Mesendoderm (in vitro differentiated cells): ENCODE measurements around the gene UBE4A.

Source experiments
- DNase-seq: peaks from one replicate; pipeline ENCODE4 v3.0.0; 2013
- H2AK5ac ChIP-seq: 2 replicates; pipeline ENCODE4 v1.6.1; 2013; ENCODE audit warnings: low read length, inconsistent platforms
- H2BK120ac ChIP-seq: 2 replicates; pipeline ENCODE4 v1.6.1; 2013; ENCODE audit warnings: low read depth, mild to moderate bottlenecking, low read length, moderate library complexity, mixed read lengths
- H2BK15ac ChIP-seq: replicated peaks from 2 replicates; pipeline ENCODE4 v1.6.1; 2013; ENCODE audit warnings: low read depth, mild to moderate bottlenecking, moderate library complexity
- H2BK5ac ChIP-seq: 2 replicates; pipeline ENCODE4 v1.6.1; 2013; ENCODE audit warnings: low read length, inconsistent platforms
- H3K18ac ChIP-seq: 2 replicates; pipeline ENCODE4 v1.6.1; 2013; ENCODE audit warnings: mild to moderate bottlenecking, low read length, mixed read lengths
- H3K23ac ChIP-seq: one replicate; pipeline ENCODE4 v1.6.1; 2013; ENCODE audit warnings: low read length
- H3K27ac ChIP-seq: 2 replicates; pipeline ENCODE4 v1.5.1; 2013; ENCODE audit warnings: low read depth, mild to moderate bottlenecking, inconsistent platforms, low read length, moderate library complexity
- H3K27me3 ChIP-seq: 2 replicates; pipeline ENCODE4 v1.6.1; 2013; ENCODE audit warnings: low read length, control low read depth, mild to moderate bottlenecking, inconsistent platforms; ENCODE audit not compliant: insufficient read depth, poor library complexity
- H3K36me3 ChIP-seq: 2 replicates; pipeline ENCODE4 v1.6.1; 2013; ENCODE audit warnings: low read length, inconsistent platforms; ENCODE audit not compliant: control insufficient read depth, insufficient read depth
- H3K4ac ChIP-seq: one replicate; pipeline ENCODE4 v1.6.1; 2013; ENCODE audit warnings: low read depth, mild to moderate bottlenecking, low read length, moderate library complexity
- H3K4me1 ChIP-seq: 2 replicates; pipeline ENCODE4 v1.6.1; 2013; ENCODE audit warnings: low read depth, low read length, inconsistent platforms; ENCODE audit not compliant: control insufficient read depth
- H3K4me2 ChIP-seq: 2 replicates; pipeline ENCODE4 v1.6.1; 2013; ENCODE audit warnings: low read length
- H3K4me3 ChIP-seq: 2 replicates; pipeline ENCODE4 v1.5.1; 2013; ENCODE audit warnings: mild to moderate bottlenecking, low read length
- H3K56ac ChIP-seq: one replicate; pipeline ENCODE4 v1.6.1; 2013; ENCODE audit warnings: low read length
- H3K79me1 ChIP-seq: 2 replicates; pipeline ENCODE4 v1.6.1; 2013; ENCODE audit warnings: low read length, inconsistent platforms
- H3K79me2 ChIP-seq: 2 replicates; pipeline ENCODE4 v1.6.1; 2013; ENCODE audit warnings: mild to moderate bottlenecking, low read length; ENCODE audit not compliant: control insufficient read depth, insufficient read depth
- H3K9ac ChIP-seq: 2 replicates; pipeline ENCODE4 v1.6.1; 2013; ENCODE audit warnings: low read length, inconsistent platforms
- H4K5ac ChIP-seq: one replicate; pipeline ENCODE4 v1.6.1; 2013; ENCODE audit warnings: low read length
- H4K8ac ChIP-seq: one replicate; pipeline ENCODE4 v1.6.1; 2013; ENCODE audit warnings: low read depth, mild to moderate bottlenecking, control low read depth, low read length, moderate library complexity
- WGBS: extraction: QIAGEN DNeasy Blood & Tissue Kit; methylation state at CpG from one replicate; pipeline ENCODE4 v1.1.7; 2013; ENCODE audit warnings: low lambda C conversion rate, missing lambda C conversion rate; ENCODE audit not compliant: insufficient coverage; ENCODE audit errors: extremely low coverage; 5-methylcytosine and 5-hydroxymethylcytosine counted together

Gene UBE4A

GRCh38 chr11:118343248-118343647 is 16.2 kb upstream of the UBE4A start:
- H3K36me3 ChIP-seq = no peaks in the 10 kb centered on the region
- H4K5ac ChIP-seq = no peak overlapping the region
- H2BK5ac ChIP-seq = no peak overlapping the region
- no peak overlapping the region for H3K27ac ChIP-seq
- no peak overlapping the region for H3K18ac ChIP-seq
- H3K4me2 ChIP-seq = no peak overlapping the region
- no peaks in the 10 kb centered on the region for H3K27me3 ChIP-seq
- DNase-seq = no peak
- H4K8ac ChIP-seq = no peak overlapping the region
- H2BK120ac ChIP-seq = no peak overlapping the region
- no CpG with 5 or more reads among the region's 9 CpGs for WGBS
- H3K4ac ChIP-seq = no peak overlapping the region
- H3K79me2 ChIP-seq = no peaks in the 10 kb centered on the region
- no peak overlapping the region for H2BK15ac ChIP-seq
- H3K4me1 ChIP-seq = no peaks in the 10 kb centered on the region
- H3K23ac ChIP-seq = no peak overlapping the region
- no peak overlapping the region for H3K56ac ChIP-seq
- H3K79me1 ChIP-seq = no peaks in the 10 kb centered on the region
- H3K9ac ChIP-seq = no peak overlapping the region
- H2AK5ac ChIP-seq = no peak overlapping the region
- H3K4me3 ChIP-seq = no peak overlapping the region

DNA sequence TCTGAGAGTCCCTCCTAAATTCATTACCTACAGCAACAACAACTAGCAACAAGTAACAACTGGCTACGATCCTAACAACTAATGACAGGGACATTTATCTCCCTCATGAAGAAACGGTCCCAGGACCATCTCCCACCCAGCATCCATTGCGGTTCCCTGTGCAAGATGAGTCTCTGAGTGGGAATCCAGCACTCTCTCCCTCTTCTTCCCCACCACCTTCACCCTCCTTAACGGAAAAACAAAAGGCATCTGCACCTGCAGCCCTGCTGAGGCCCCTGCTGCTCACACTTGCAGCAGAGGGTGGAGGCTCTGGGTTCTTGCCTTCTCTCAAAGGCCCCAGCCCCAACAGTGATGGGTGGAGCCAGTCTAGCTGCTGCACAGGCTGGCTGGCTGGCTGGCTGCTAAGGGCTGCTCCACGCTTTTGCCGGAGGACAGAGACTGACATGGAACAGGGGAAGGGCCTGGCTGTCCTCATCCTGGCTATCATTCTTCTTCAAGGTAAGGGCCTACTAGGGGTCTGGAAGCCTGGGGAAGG is 15.4 kb upstream of the UBE4A start, which contains the start of gene CD3G:
Gene CD3G (plus strand): TSS at position 364 of the 535 bp plus-strand sequence. CDS start 80 bp downstream, at position 444.
- no peaks in the 10 kb centered on the region for H3K79me1 ChIP-seq
- H2BK120ac ChIP-seq = no peak within 1 kb of the TSS
- no peak within 1 kb of the TSS for H3K27ac ChIP-seq
- H2BK15ac ChIP-seq = no peak within 1 kb of the TSS
- no peak within 1 kb of the TSS for H3K9ac ChIP-seq
- H3K4ac ChIP-seq = no peak within 1 kb of the TSS
- H3K18ac ChIP-seq = no peak within 1 kb of the TSS
- H2AK5ac ChIP-seq = no peak within 1 kb of the TSS
- no peak within 1 kb of the TSS for H3K23ac ChIP-seq
- H3K56ac ChIP-seq = no peak within 1 kb of the TSS
- WGBS = no CpG with 5 or more reads among the region's 6 CpGs
- no peak within 1 kb of the TSS for H4K8ac ChIP-seq
- H3K79me2 ChIP-seq = no peaks in the 10 kb centered on the region
- DNase-seq = no peak
- H2BK5ac ChIP-seq = no peak within 1 kb of the TSS
- no peak within 1 kb of the TSS for H3K4me2 ChIP-seq
- H3K27me3 ChIP-seq = no peaks in the 10 kb centered on the region
- H3K4me3 ChIP-seq = no peak within 1 kb of the TSS
- no peak within 1 kb of the TSS for H4K5ac ChIP-seq
- no peaks in the 10 kb centered on the region for H3K4me1 ChIP-seq
- no peaks in the 10 kb centered on the region for H3K36me3 ChIP-seq

GRCh38 chr11:118349475-118349874 is 9.9 kb upstream of the UBE4A start:
- no peak overlapping the region for H3K9ac ChIP-seq
- no peak overlapping the region for H3K4me3 ChIP-seq
- no peak overlapping the region for H3K4ac ChIP-seq
- no peak overlapping the region for H3K18ac ChIP-seq
- no peaks in the 10 kb centered on the region for H3K79me1 ChIP-seq
- H2BK5ac ChIP-seq = no peak overlapping the region
- H3K23ac ChIP-seq = no peak overlapping the region
- no peak overlapping the region for H2BK15ac ChIP-seq
- H3K4me1 ChIP-seq = no peaks in the 10 kb centered on the region
- H3K27ac ChIP-seq = no peak overlapping the region
- H3K27me3 ChIP-seq = no peaks in the 10 kb centered on the region
- H4K5ac ChIP-seq = no peak overlapping the region
- no CpG with 5 or more reads among the region's 6 CpGs for WGBS
- H2BK120ac ChIP-seq = no peak overlapping the region
- H3K56ac ChIP-seq = no peak overlapping the region
- no peak overlapping the region for H4K8ac ChIP-seq
- H3K79me2 ChIP-seq = no peaks in the 10 kb centered on the region
- no peak overlapping the region for H3K4me2 ChIP-seq
- no peak overlapping the region for H2AK5ac ChIP-seq
- no peak for DNase-seq
- no peaks in the 10 kb centered on the region for H3K36me3 ChIP-seq

- H3K79me1 ChIP-seq = no peaks in the 10 kb centered on the region
- no peak overlapping the region for H2BK15ac ChIP-seq
- H2AK5ac ChIP-seq = no peak overlapping the region
- H2BK120ac ChIP-seq = no peak overlapping the region
- H3K18ac ChIP-seq = no peak overlapping the region
- no peaks in the 10 kb centered on the region for H3K79me2 ChIP-seq
- H4K5ac ChIP-seq = no peak overlapping the region
- no peak overlapping the region for H3K56ac ChIP-seq
- H3K27me3 ChIP-seq = no peaks in the 10 kb centered on the region
- no peak overlapping the region for H3K27ac ChIP-seq
- H4K8ac ChIP-seq = no peak overlapping the region
- no peak overlapping the region for H3K9ac ChIP-seq
- H3K23ac ChIP-seq = no peak overlapping the region
- H3K4me3 ChIP-seq = no peak overlapping the region
- no peaks in the 10 kb centered on the region for H3K4me1 ChIP-seq
- H3K4me2 ChIP-seq = no peak overlapping the region
- no peaks in the 10 kb centered on the region for H3K36me3 ChIP-seq
- WGBS = no CpG with 5 or more reads among the region's 6 CpGs
- H3K4ac ChIP-seq = no peak overlapping the region
- no peak for DNase-seq
- H2BK5ac ChIP-seq = no peak overlapping the region
Measured at GRCh38 chr11:118353084-118353710, 6.2 kb upstream of the UBE4A start.

DNA sequence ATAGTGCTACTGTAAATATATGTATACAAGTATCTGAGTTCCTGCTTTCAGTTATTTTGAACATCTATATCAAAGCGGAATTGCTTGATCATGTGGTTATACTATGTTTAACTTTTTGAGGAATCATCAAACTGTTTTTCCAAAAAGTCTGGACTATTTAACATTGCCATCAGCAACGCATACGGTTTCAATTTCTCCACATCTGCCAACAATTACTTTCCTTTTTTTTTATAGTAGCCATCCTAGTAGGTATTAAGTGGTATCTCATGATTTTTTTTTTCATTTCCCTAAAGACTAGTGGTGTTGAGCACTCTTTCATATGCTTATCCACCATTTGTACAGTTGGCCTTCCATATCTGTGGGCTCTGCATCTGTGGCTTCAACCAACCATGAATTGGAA is 1.3 kb upstream of the UBE4A start:
- Histone ChIP-seq H3K23ac (no peak overlapping the region), H3K36me3 (no peaks in the 10 kb centered on the region), H2AK5ac (no peak overlapping the region), H2BK15ac (no peak overlapping the region), H2BK5ac (no peak overlapping the region), H3K18ac (no peak overlapping the region), H4K8ac (no peak overlapping the region), H3K9ac (no peak overlapping the region), H3K27ac (no peak overlapping the region), H3K4ac (no peak overlapping the region), H4K5ac (no peak overlapping the region), H3K4me3 (no peak overlapping the region), H3K4me2 (no peak overlapping the region), H3K56ac (no peak overlapping the region), H3K79me1 (peaks cover 9% of the 10 kb centered on the region), H2BK120ac (no peak overlapping the region), H3K79me2 (peaks cover 7% of the 10 kb centered on the region), H3K27me3 (no peaks in the 10 kb centered on the region), H3K4me1 (peaks cover 3% of the 10 kb centered on the region)
- DNase-seq = no peak
- WGBS = no CpG with 5 or more reads among the region's 3 CpGs
